NCI-H146 treated with DMSO at 0.1 percent for 48 hours (cell line): ENCODE results near the gene ADORA2A.
A peak's percentile ranks its signal among the peaks of the same experiment; 100 is the strongest.

Experiments
- DNase-seq: peaks from one replicate; lab custom pipeline; 2025; ENCODE audit not compliant: unreplicated experiment; lab: John Stamatoyannopoulos, UW

ADORA2A gene

GRCh38 chr22:24445481-24446259 lies 18.3 kb downstream of the ADORA2A start:
- DNase-seq, result no peak

- DNase-seq, result no peak
Observed at GRCh38 chr22:24446260-24446611, 18.8 kb downstream of the ADORA2A start.

GRCh38 chr22:24450610-24451009 lies 23.2 kb downstream of the ADORA2A start:
- peak; percentile 89 for DNase-seq

- DNase-seq, result no peak
Observed at GRCh38 chr22:24451162-24451561, 23.8 kb downstream of the ADORA2A start.

- no peak for DNase-seq
Observed at GRCh38 chr22:24453853-24454252, 26.5 kb downstream of the ADORA2A start.

GRCh38 chr22:24455039-24455438 lies 27.6 kb downstream of the ADORA2A start:
- DNase-seq, result no peak

- DNase-seq, result no peak
Observed at GRCh38 chr22:24455751-24456426, 28.5 kb downstream of the ADORA2A start.

- no peak for DNase-seq
Observed at GRCh38 chr22:24457894-24458420, 30.6 kb downstream of the ADORA2A start.

GRCh38 chr22:24459911-24460310 lies 32.5 kb downstream of the ADORA2A start:
- DNase-seq, result no peak

- DNase-seq, result no peak
Observed at GRCh38 chr22:24460418-24461089, 33.2 kb downstream of the ADORA2A start.

- DNase-seq, result no peak
Observed at GRCh38 chr22:24463071-24463760, 35.8 kb downstream of the ADORA2A start.

- no peak for DNase-seq
Observed at GRCh38 chr22:24465566-24465965, 38.2 kb downstream of the ADORA2A start.

- DNase-seq, result no peak
Observed at GRCh38 chr22:24465975-24466374, 38.6 kb downstream of the ADORA2A start.

GRCh38 chr22:24466716-24467328 lies 39.4 kb downstream of the ADORA2A start:
- no peak for DNase-seq

- no peak for DNase-seq
Observed at GRCh38 chr22:24467340-24467739, 39.9 kb downstream of the ADORA2A start.

GRCh38 chr22:24471570-24471969 lies 44.2 kb downstream of the ADORA2A start:
- no peak for DNase-seq

- no peak for DNase-seq
Observed at GRCh38 chr22:24473284-24473683, 45.9 kb downstream of the ADORA2A start.

- DNase-seq, result no peak
Observed at GRCh38 chr22:24474221-24474620, 46.8 kb downstream of the ADORA2A start.

- no peak for DNase-seq
Observed at GRCh38 chr22:24474649-24475255, 47.4 kb downstream of the ADORA2A start.

- no peak for DNase-seq
Observed at GRCh38 chr22:24481641-24482040, 54.2 kb downstream of the ADORA2A start.
